Peyer's patch (tissue), 4 donors: ENCODE data around the gene HNRNPLL. TPM values are rescaled to one million over a fixed set of nuclear protein-coding genes. Genes with fewer than 3 reads are reported as not detected.
"Not testable (repeated sequence)": the region's sequence is repeated elsewhere in the genome, so short reads cannot be mapped to it uniquely, and the experiment has no call there.

ENCODE experiments used
- DNase-seq, 3 donors: peaks; one replicate each; pipeline ENCODE4 v3.0.0-alpha.2; 2017 to 2019
- H3K27ac ChIP-seq, 4 donors: fragments of 200-600 bp; sonication (generic); one replicate each; pipeline ENCODE4 v1.5.1; 2016 to 2019
- H3K27me3 ChIP-seq, 2 donors: fragments of 200-600 bp; sonication (generic); one replicate each; pipeline ENCODE4 v1.5.1; 2019
- H3K36me3 ChIP-seq, 3 donors: fragments of 200-600 bp; sonication (generic); one replicate each; pipeline ENCODE4 v1.5.1; 2016 to 2019
- H3K4me1 ChIP-seq, 4 donors: fragments of 200-600 bp; sonication (generic); one replicate each; pipeline ENCODE4 v1.5.1; 2016 to 2019
- H3K4me3 ChIP-seq, 4 donors: fragments of 200-600 bp; sonication (generic); 1 replicate in 3 of 4; 2 replicates in 1 of 4; pipeline ENCODE4 v1.5.1; 2016 to 2019; ENCODE audit warnings: mild to moderate bottlenecking in 1 of 4
- H3K9me3 ChIP-seq, 4 donors: fragments of 200-600 bp; sonication (generic); one replicate each; pipeline ENCODE4 v1.5.1; 2016 to 2019; ENCODE audit warnings: mild to moderate bottlenecking in 1 of 4
- CTCF ChIP-seq, 6 experiments: fragments of 450-650 bp in 4 of 6; fragments of 200-600 bp in 2 of 6; sonication (generic) in 1 of 6; IDR thresholded peaks; one replicate each; pipeline ENCODE4 v1.5.1; 2017 to 2019; ENCODE audit warnings: antibody characterized with exemption in 6 of 6, mild to moderate bottlenecking in 3 of 6, moderate library complexity in 1 of 6
- POLR2A ChIP-seq, 2 donors: fragments of 450-650 bp; IDR thresholded peaks; one replicate each; pipeline ENCODE4 v1.5.1; 2017; ENCODE audit warnings: antibody characterized with exemption in 2 of 2, mild to moderate bottlenecking in 2 of 2, moderate library complexity in 2 of 2
- total RNA-seq, 4 donors: library from RNA; depleted of rRNA; stranded (reverse); fragments of >200 nt; gene quantifications; one replicate each; pipeline ENCODE4 v1.1.0, GENCODE V29; 2016

The HNRNPLL gene
- total RNA-seq, 4 donors from 2014 or later = 33.3 to 70.1 (median 48.0) TPM

- H3K36me3 ChIP-seq, H3K4me1 ChIP-seq, H3K9me3 ChIP-seq, H3K4me3 ChIP-seq, H3K27me3 ChIP-seq, DNase-seq: not testable (repeated sequence)
- peak in 1 of 6 experiments; percentile 5 for TF ChIP-seq CTCF (IDR thresholded peaks at IDR 0.05)
- peak overlapping the region; percentile 24 to 56 (median 51) for H3K27ac ChIP-seq
These were observed 41.2 kb upstream of the HNRNPLL start for GRCh38 chr2:38643683-38644511.

GRCh38 chr2:38643021-38643671 is 40.4 kb upstream of the HNRNPLL start:
- Histone ChIP-seq H3K27me3 (no peaks in the 10 kb centered on the region), H3K36me3 (no peaks in the 10 kb centered on the region), H3K4me1 (no peaks in the 10 kb centered on the region), H3K27ac (peak overlapping the region; percentile 24 to 56 (median 51)), H3K4me3 (no peak overlapping the region), H3K9me3 (no peaks in the 10 kb centered on the region)
- no peak for TF ChIP-seq CTCF (IDR thresholded peaks at IDR 0.05)
- no peak for TF ChIP-seq POLR2A (IDR thresholded peaks at IDR 0.05)
- DNase-seq = no peak

GRCh38 chr2:38642373-38643017 is 39.8 kb upstream of the HNRNPLL start:
- H3K4me1 ChIP-seq, DNase-seq, H3K27ac ChIP-seq, H3K27me3 ChIP-seq, H3K9me3 ChIP-seq, H3K36me3 ChIP-seq, H3K4me3 ChIP-seq: not testable (repeated sequence)

- no peaks in the 10 kb centered on the region for H3K9me3 ChIP-seq
- no peaks in the 10 kb centered on the region for H3K4me1 ChIP-seq
- no peak for DNase-seq
- no peak overlapping the region for H3K27ac ChIP-seq
- H3K4me3 ChIP-seq = no peak overlapping the region
- no peaks in the 10 kb centered on the region for H3K27me3 ChIP-seq
- TF ChIP-seq CTCF (IDR thresholded peaks at IDR 0.05) (no peak), POLR2A (IDR thresholded peaks at IDR 0.05) (no peak)
- no peaks in the 10 kb centered on the region for H3K36me3 ChIP-seq
These were observed 33.3 kb upstream of the HNRNPLL start for GRCh38 chr2:38636069-38636468.

GRCh38 chr2:38635139-38635538 is 32.4 kb upstream of the HNRNPLL start:
- Histone ChIP-seq H3K27me3 (no peaks in the 10 kb centered on the region), H3K4me3 (no peak overlapping the region), H3K4me1 (no peaks in the 10 kb centered on the region), H3K36me3 (no peaks in the 10 kb centered on the region), H3K9me3 (no peaks in the 10 kb centered on the region), H3K27ac (no peak overlapping the region)
- TF ChIP-seq CTCF (IDR thresholded peaks at IDR 0.05) (no peak), POLR2A (IDR thresholded peaks at IDR 0.05) (no peak)
- DNase-seq = no peak

GRCh38 chr2:38634684-38635083 is 32.0 kb upstream of the HNRNPLL start:
- Histone ChIP-seq H3K27me3 (no peaks in the 10 kb centered on the region), H3K4me3 (no peak overlapping the region), H3K36me3 (no peaks in the 10 kb centered on the region), H3K9me3 (no peaks in the 10 kb centered on the region), H3K4me1 (no peaks in the 10 kb centered on the region), H3K27ac (no peak overlapping the region)
- DNase-seq = no peak
- TF ChIP-seq POLR2A (IDR thresholded peaks at IDR 0.05) (no peak), CTCF (IDR thresholded peaks at IDR 0.05) (no peak)
